H9 (cell line): Measurements from ENCODE around the gene CDH4. TPM values are rescaled to one million over a fixed set of nuclear protein-coding genes. Genes with fewer than 3 reads are reported as not detected.

Experiments
- DNase-seq: peaks from one replicate; pipeline ENCODE4 v3.0.0-alpha.2; 2017
- H2AFZ ChIP-seq: one replicate; pipeline ENCODE4 v1.6.1; 2013; ENCODE audit warnings: mild to moderate bottlenecking, low read length, control low read depth, moderate library complexity
- H2AK5ac ChIP-seq: 2 replicates; pipeline ENCODE4 v1.6.1; 2013; ENCODE audit warnings: low read length, control low read depth, mixed read lengths; ENCODE audit not compliant: insufficient read length
- H2BK120ac ChIP-seq: one replicate; pipeline ENCODE4 v1.6.1; 2013; ENCODE audit warnings: low read depth, mild to moderate bottlenecking, low read length, control low read depth, inconsistent platforms; ENCODE audit not compliant: poor library complexity, severe bottlenecking
- H2BK12ac ChIP-seq: 2 replicates; pipeline ENCODE4 v1.6.1; 2013; ENCODE audit warnings: low read length, control low read depth, mixed read lengths, low read depth; ENCODE audit not compliant: insufficient read length
- H2BK15ac ChIP-seq: 2 replicates; pipeline ENCODE4 v1.6.1; 2013; ENCODE audit warnings: low read depth, low read length, control low read depth
- H2BK20ac ChIP-seq: one replicate; pipeline ENCODE4 v1.6.1; 2013; ENCODE audit warnings: low read depth, mild to moderate bottlenecking, low read length, control low read depth, inconsistent platforms; ENCODE audit not compliant: poor library complexity, severe bottlenecking
- H2BK5ac ChIP-seq: 2 replicates; pipeline ENCODE4 v1.6.1; 2013; ENCODE audit warnings: low read length, control low read depth, mixed read lengths; ENCODE audit not compliant: insufficient read length
- H3K14ac ChIP-seq: 2 replicates; pipeline ENCODE4 v1.6.1; 2013; ENCODE audit warnings: low read length, control low read depth; ENCODE audit not compliant: insufficient read depth
- H3K18ac ChIP-seq: 2 replicates; pipeline ENCODE4 v1.6.1; 2013; ENCODE audit warnings: low read depth, mild to moderate bottlenecking, mixed read lengths, low read length, control low read depth; ENCODE audit not compliant: insufficient read length
- H3K23ac ChIP-seq: 2 replicates; pipeline ENCODE4 v1.6.1; 2013; ENCODE audit warnings: low read length, control low read depth, mixed read lengths, low read depth; ENCODE audit not compliant: insufficient read length
- H3K23me2 ChIP-seq: 2 replicates; pipeline ENCODE4 v1.6.1; 2013; ENCODE audit warnings: low read depth, mild to moderate bottlenecking, mixed read lengths, low read length, control low read depth; ENCODE audit not compliant: insufficient read length, poor library complexity, severe bottlenecking
- H3K27ac ChIP-seq: 2 replicates; pipeline ENCODE4 v1.5.1; 2013; ENCODE audit warnings: low read length, control low read depth, mixed read lengths, low read depth; ENCODE audit not compliant: insufficient read length
- H3K27me3 ChIP-seq: 2 replicates; pipeline ENCODE4 v1.6.1; 2013; ENCODE audit warnings: low read length, control low read depth, inconsistent platforms; ENCODE audit not compliant: insufficient read depth
- H3K4ac ChIP-seq: 2 replicates; pipeline ENCODE4 v1.6.1; 2013; ENCODE audit warnings: low read depth, mild to moderate bottlenecking, control low read depth, inconsistent platforms, low read length, moderate library complexity
- H3K4me1 ChIP-seq: 2 replicates; pipeline ENCODE4 v1.6.1; 2013; ENCODE audit warnings: low read length, control low read depth, inconsistent platforms; ENCODE audit not compliant: insufficient read depth
- H3K4me2 ChIP-seq: 2 replicates; pipeline ENCODE4 v1.6.1; 2013; ENCODE audit warnings: low read length, control low read depth, mixed read lengths; ENCODE audit not compliant: insufficient read length, insufficient read depth
- H3K56ac ChIP-seq: 2 replicates; pipeline ENCODE4 v1.6.1; 2013; ENCODE audit warnings: low read depth, mild to moderate bottlenecking, mixed read lengths, low read length, control low read depth; ENCODE audit not compliant: insufficient read length
- H3K79me1 ChIP-seq: 2 replicates; pipeline ENCODE4 v1.6.1; 2013; ENCODE audit warnings: low read depth, mild to moderate bottlenecking, moderate library complexity, low read length, control low read depth, inconsistent platforms; ENCODE audit not compliant: insufficient read depth, poor library complexity, severe bottlenecking
- H3K79me2 ChIP-seq: 2 replicates; pipeline ENCODE4 v1.6.1; 2013; ENCODE audit warnings: low read length, control low read depth, inconsistent platforms; ENCODE audit not compliant: insufficient read depth
- H3K9ac ChIP-seq: 2 replicates; pipeline ENCODE4 v1.6.1; 2013; ENCODE audit warnings: low read length, control low read depth, mixed read lengths; ENCODE audit not compliant: insufficient read length; ENCODE audit errors: extremely low read depth
- H3K9me3 ChIP-seq: one replicate; pipeline ENCODE4 v1.6.1; 2013; ENCODE audit warnings: low read depth, low read length, inconsistent platforms; ENCODE audit not compliant: control insufficient read depth
- H3T11ph ChIP-seq: one replicate; pipeline ENCODE4 v1.6.1; 2013; ENCODE audit warnings: mild to moderate bottlenecking, low read length, control low read depth, inconsistent platforms
- H4K20me1 ChIP-seq: one replicate; pipeline ENCODE4 v1.6.1; 2013; ENCODE audit not compliant: control insufficient read depth, insufficient read length, insufficient read depth
- H4K5ac ChIP-seq: 2 replicates; pipeline ENCODE4 v1.6.1; 2013; ENCODE audit warnings: low read depth, mild to moderate bottlenecking, mixed read lengths, low read length, control low read depth; ENCODE audit not compliant: insufficient read length
- H4K8ac ChIP-seq: replicated peaks from 2 replicates; pipeline ENCODE4 v1.6.1; 2013; ENCODE audit warnings: low read length, control low read depth, mixed read lengths, low read depth; ENCODE audit not compliant: insufficient read length
- H4K91ac ChIP-seq: 2 replicates; pipeline ENCODE4 v1.6.1; 2013; ENCODE audit warnings: low read depth, mild to moderate bottlenecking, moderate library complexity, mixed read lengths, low read length, control low read depth; ENCODE audit not compliant: insufficient read length
- H3K27ac Mint-ChIP-seq, 3 experiments: 2 replicates in 2 of 3; 3 replicates in 1 of 3; pipeline ENCODE4 v1.8.0; 2020 to 2021; ENCODE audit warnings: mixed read lengths in 3 of 3, mild to moderate bottlenecking in 1 of 3, moderate library complexity in 1 of 3
- H3K27me3 Mint-ChIP-seq: 2 replicates; pipeline ENCODE4 v1.8.0; 2021; ENCODE audit warnings: low read depth, mild to moderate bottlenecking, moderate library complexity, mixed read lengths
- H3K36me3 Mint-ChIP-seq, 3 experiments: 2 replicates in 2 of 3; 3 replicates in 1 of 3; pipeline ENCODE4 v1.8.0; 2020 to 2021; ENCODE audit warnings: low read depth in 3 of 3, mixed read lengths in 3 of 3; ENCODE audit not compliant: insufficient read depth in 1 of 3
- H3K4me1 Mint-ChIP-seq, 2 experiments: 2 replicates each; pipeline ENCODE4 v1.8.0; 2020; ENCODE audit warnings: mixed read lengths in 2 of 2
- H3K4me3 Mint-ChIP-seq, 2 experiments: 2 replicates in 1 of 2; 3 replicates in 1 of 2; pipeline ENCODE4 v1.8.0; 2020 to 2021; ENCODE audit warnings: mild to moderate bottlenecking in 2 of 2, mixed read lengths in 2 of 2, moderate library complexity in 1 of 2
- H3K9me3 Mint-ChIP-seq, 2 experiments: 2 replicates in 1 of 2; 3 replicates in 1 of 2; pipeline ENCODE4 v1.8.0; 2020; ENCODE audit warnings: mild to moderate bottlenecking in 2 of 2, mixed read lengths in 2 of 2, moderate library complexity in 1 of 2
- CTCF ChIP-seq: fragments of 200-600 bp; sonication (generic); conservative IDR thresholded peaks from 3 replicates; pipeline ENCODE4 v1.8.0; 2021; ENCODE audit warnings: antibody characterized with exemption, mild to moderate bottlenecking
- WGBS: extraction: QIAGEN DNeasy Blood & Tissue Kit; methylation state at CpG from one replicate; pipeline ENCODE4 v1.1.7; 2013; ENCODE audit warnings: missing lambda C conversion rate, low lambda C conversion rate, mixed read lengths; ENCODE audit not compliant: insufficient read length; ENCODE audit errors: extremely low coverage; 5-methylcytosine and 5-hydroxymethylcytosine counted together
- total RNA-seq: library from RNA; stranded (reverse); gene quantifications from 2 replicates; pipeline ENCODE4 v1.2.1, GENCODE V29; 2021

CDH4 gene
- total RNA-seq, 1 experiment from 2014 or later, result 3.0 TPM

- H3K9me3 ChIP-seq, result no peaks in the 10 kb centered on the region
- H2BK120ac ChIP-seq, result no peak overlapping the region
- no peak overlapping the region for H3K4ac ChIP-seq
- no peak overlapping the region for H3K27ac Mint-ChIP-seq
- no peak overlapping the region for H4K91ac ChIP-seq
- no peak overlapping the region for H3K9ac ChIP-seq
- H2BK12ac ChIP-seq, result no peak overlapping the region
- H4K5ac ChIP-seq, result no peak overlapping the region
- H3K23me2 ChIP-seq, result no peaks in the 10 kb centered on the region
- H3K56ac ChIP-seq, result no peak overlapping the region
- no peaks in the 10 kb centered on the region for H4K20me1 ChIP-seq
- no peaks in the 10 kb centered on the region for H3K4me1 ChIP-seq
- no peak overlapping the region for H3K14ac ChIP-seq
- H3K79me1 ChIP-seq, result no peaks in the 10 kb centered on the region
- H4K8ac ChIP-seq, result no peak overlapping the region
- H3K4me3 Mint-ChIP-seq, result no peak overlapping the region
- WGBS, result no CpG with 5 or more reads among the region's 14 CpGs
- no peak for DNase-seq
- H3K79me2 ChIP-seq, result no peaks in the 10 kb centered on the region
- H2AFZ ChIP-seq, result no peak overlapping the region
- peaks cover 2% of the 10 kb centered on the region; the same call in 1 of the 2 replicates for H3K27me3 ChIP-seq
- H3K18ac ChIP-seq, result no peak overlapping the region
- H3K4me2 ChIP-seq, result no peak overlapping the region
- H3K27me3 Mint-ChIP-seq, result peaks cover 30% of the 10 kb centered on the region
- no peaks in the 10 kb centered on the region for H3K9me3 Mint-ChIP-seq
- no peak overlapping the region for H3K27ac ChIP-seq
- H3K23ac ChIP-seq, result no peak overlapping the region
- TF ChIP-seq CTCF, result no peak
- H2BK20ac ChIP-seq, result no peak overlapping the region
- H3K36me3 Mint-ChIP-seq, result no peaks in the 10 kb centered on the region
- H3K4me1 Mint-ChIP-seq, result peaks cover 2 to 9% of the 10 kb centered on the region in 2 experiments; a peak in 3 of 4 replicates
- H2BK15ac ChIP-seq, result no peak overlapping the region
- H2AK5ac ChIP-seq, result no peak overlapping the region
- no peak overlapping the region for H2BK5ac ChIP-seq
- no peak overlapping the region for H3T11ph ChIP-seq
Observed at GRCh38 chr20:61883857-61884393, 631.9 kb downstream of the CDH4 start.
